GM21528 (cell line): ENCODE data around the gene TMEM86B.
"Not testable (repeated sequence)": the region's sequence is repeated elsewhere in the genome, so short reads cannot be mapped to it uniquely, and the experiment has no call there.

Source experiments
- ATAC-seq: cut with Tn5 transposase; IDR thresholded peaks from one replicate; pipeline ENCODE4 v1.9.1; 2021; ENCODE audit warnings: mild to moderate bottlenecking, moderate library complexity; ENCODE audit not compliant: unreplicated experiment, low FRiP score

The TMEM86B gene

GRCh38 chr19:55224038-55224665, 4.4 kb downstream of the TMEM86B start:
- no peak for ATAC-seq

- no peak for ATAC-seq
These were observed 5.1 kb downstream of the TMEM86B start for GRCh38 chr19:55223291-55224037.

GRCh38 chr19:55220525-55220924, 8.0 kb downstream of the TMEM86B start:
- ATAC-seq = no peak

GRCh38 chr19:55216461-55217198, 11.9 kb downstream of the TMEM86B start:
- ATAC-seq = no peak

- no peak for ATAC-seq
These were observed 15.0 kb downstream of the TMEM86B start for GRCh38 chr19:55213547-55213946.

- ATAC-seq = no peak
These were observed 16.1 kb downstream of the TMEM86B start for GRCh38 chr19:55212447-55212846.

GRCh38 chr19:55209693-55210472, 18.7 kb downstream of the TMEM86B start:
- no peak for ATAC-seq

- ATAC-seq = no peak
These were observed 19.5 kb downstream of the TMEM86B start, which contains the start of gene PTPRH for GRCh38 chr19:55208880-55209692. Gene PTPRH (minus strand): TSS chr19:55209501. CDS start chr19:55209433, 68 bp downstream.

- ATAC-seq = no peak
These were observed 21.7 kb downstream of the TMEM86B start for GRCh38 chr19:55206664-55207500.

GRCh38 chr19:55202199-55202598, 26.4 kb downstream of the TMEM86B start:
- not testable (repeated sequence) for ATAC-seq

GRCh38 chr19:55199620-55200204, 28.9 kb downstream of the TMEM86B start:
- no peak for ATAC-seq

GRCh38 chr19:55198651-55199050, 29.9 kb downstream of the TMEM86B start:
- no peak for ATAC-seq

GRCh38 chr19:55197528-55197927, 31.0 kb downstream of the TMEM86B start:
- ATAC-seq = no peak

GRCh38 chr19:55196803-55197202, 31.8 kb downstream of the TMEM86B start:
- ATAC-seq = no peak

GRCh38 chr19:55193481-55193880, 35.1 kb downstream of the TMEM86B start:
- no peak for ATAC-seq

GRCh38 chr19:55189403-55189835, 39.1 kb downstream of the TMEM86B start:
- no peak for ATAC-seq

- no peak for ATAC-seq
These were observed 39.9 kb downstream of the TMEM86B start for GRCh38 chr19:55188625-55189024.

GRCh38 chr19:55186080-55186479, 42.5 kb downstream of the TMEM86B start:
- no peak for ATAC-seq
